GM04503 (cell line): ENCODE results near the gene CCDC158.
"Not testable (repeated sequence)": the region's sequence is repeated elsewhere in the genome, so short reads cannot be mapped to it uniquely, and the experiment has no call there.

Experiments used
- DNase-seq: peaks from one replicate; pipeline ENCODE4 v3.0.0-alpha.2; 2012; ENCODE audit warnings: low read depth

The CCDC158 gene

DNA sequence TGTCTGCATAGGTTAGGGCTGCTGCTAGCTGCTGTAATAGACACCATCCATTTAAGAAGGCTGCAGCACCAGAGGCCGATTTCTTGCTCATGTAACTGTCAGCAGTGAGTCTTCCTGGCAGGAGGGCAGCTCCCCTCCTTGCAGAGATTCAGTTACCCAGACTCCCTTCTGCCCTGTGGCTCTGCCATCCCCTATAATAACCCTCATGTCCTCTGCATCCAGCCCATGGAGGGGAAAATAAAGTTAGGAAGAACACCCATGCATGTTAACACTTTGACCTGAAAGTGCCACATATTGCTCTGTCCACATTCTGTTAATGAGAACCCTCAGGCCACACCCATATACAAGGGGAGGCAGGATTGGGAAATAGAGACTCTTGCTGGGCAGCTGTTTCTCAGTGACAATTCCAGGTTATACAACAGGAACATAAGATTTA is 109.0 kb downstream of the CCDC158 start:
- DNase-seq, result no peak

DNA sequence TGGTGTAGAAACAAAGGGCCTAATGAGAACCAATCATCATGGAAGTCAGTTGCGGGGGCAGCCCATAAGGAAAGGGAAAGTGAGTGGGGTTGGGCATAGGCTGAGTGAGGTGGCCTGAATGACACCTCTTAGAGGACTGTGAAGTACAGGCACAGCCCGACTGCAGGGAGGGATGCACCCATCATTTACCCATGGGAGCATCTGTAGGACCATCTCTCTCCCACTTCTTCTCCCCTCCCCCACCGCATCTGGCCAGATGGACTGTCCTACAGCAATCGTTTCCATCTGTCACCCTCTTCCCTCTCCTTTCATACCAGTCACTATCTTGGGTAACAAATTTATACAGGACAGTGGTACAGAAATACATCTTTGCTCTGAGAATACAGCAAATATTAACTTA is 110.3 kb downstream of the CCDC158 start:
- no peak for DNase-seq

DNA sequence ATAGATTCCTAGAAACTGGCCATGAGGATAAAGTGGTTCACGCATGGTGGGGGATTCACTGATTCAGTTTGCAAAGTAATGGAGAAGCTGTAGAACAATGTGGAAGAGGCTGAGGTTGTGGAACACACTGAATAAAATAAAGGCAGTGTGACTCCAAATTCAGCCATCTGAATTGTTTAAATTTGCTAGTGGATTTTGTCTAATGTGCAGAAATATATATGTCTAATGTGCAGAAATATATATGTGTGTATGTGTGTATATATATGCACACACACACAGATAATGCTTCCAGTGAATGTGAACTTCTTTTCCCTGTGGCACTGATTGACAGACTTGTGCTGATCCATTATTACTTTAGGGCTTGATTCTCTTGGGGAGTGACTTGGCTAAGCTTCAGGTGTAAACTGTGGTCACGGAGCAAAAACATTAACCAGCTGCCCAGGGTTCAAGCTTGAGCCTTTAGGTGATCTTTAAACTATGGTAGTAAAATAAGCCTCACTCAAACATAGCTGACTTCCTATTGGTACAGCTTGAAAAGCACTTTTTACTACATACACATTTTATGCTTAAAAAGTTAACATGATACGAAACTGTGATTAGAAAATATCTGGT is 110.9 kb downstream of the CCDC158 start:
- DNase-seq, result no peak

DNA sequence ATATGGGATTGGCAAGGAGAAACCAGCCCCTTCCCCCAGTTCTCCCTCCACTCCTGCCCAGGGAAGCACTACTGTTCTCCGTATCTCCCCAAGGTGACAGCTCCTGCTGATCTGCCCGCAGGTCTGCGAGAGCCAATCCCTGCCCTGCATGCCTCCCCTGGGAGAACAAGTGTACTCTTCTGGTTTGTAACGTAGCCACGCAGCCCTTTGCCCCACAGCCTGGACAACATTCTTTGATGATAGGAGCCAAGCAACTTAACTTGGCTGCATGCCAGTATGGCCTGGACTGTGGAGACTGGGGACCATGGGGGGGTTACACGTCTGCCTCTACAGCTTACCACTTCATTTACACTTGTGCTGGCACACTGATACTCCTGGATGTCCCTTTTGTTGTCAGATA is 112.4 kb downstream of the CCDC158 start:
- DNase-seq, result no peak

DNA sequence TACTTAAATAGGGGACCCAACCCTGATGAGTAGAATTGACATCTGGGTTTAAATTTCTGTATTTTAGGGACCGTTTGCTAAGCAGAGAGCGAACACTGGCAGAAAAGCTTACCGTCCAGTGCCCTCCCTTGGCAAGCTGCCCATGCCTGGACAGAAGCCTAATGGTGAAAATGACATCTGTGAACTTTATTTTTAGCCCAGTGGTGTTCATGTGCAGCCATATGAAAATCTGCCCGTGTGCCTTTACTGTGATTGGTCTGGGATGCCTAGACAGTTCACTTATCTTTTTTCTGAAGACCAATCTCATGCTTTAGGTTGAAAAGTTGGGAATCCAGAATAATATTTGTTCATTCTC is 113.3 kb downstream of the CCDC158 start:
- DNase-seq, result no peak

DNA sequence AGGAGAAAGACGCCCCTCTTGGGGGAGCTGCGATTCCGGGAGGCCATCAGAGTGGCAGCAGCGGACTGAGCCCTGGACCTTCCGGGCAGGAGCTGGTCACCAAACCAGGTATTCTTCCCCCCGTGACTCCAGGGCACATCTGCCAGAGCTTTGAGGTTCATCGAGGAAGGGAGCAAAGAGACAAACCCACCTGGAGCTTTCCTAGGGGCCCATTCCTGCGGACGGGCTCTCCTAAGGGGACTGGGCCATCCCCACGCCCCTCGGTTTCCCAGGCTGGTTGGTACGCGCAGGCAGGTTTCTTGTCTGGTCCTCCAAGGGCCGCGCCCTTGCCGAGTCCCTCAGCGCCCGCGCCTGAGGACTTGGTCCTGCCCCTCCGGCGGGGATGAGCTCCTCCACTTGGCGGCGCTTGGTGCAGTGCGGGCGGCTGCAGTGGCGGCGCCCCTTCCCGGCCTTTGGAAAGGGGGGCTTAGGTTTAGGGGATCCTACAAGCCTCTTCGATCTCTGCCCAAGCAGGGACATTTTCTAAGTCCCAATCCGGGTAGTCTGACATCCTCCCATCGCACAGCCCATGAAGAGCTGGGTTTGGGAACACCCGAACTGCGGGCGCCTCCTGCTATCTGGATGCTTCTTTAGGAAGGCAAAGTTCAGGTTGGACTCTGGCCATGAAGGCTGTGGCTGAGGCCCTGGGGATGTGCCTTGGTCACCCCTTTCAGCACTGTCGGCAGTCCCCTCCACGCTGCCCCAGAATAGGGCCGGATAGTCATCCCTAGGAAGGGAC is 113.9 kb downstream of the CCDC158 start:
- DNase-seq, result no peak

DNA sequence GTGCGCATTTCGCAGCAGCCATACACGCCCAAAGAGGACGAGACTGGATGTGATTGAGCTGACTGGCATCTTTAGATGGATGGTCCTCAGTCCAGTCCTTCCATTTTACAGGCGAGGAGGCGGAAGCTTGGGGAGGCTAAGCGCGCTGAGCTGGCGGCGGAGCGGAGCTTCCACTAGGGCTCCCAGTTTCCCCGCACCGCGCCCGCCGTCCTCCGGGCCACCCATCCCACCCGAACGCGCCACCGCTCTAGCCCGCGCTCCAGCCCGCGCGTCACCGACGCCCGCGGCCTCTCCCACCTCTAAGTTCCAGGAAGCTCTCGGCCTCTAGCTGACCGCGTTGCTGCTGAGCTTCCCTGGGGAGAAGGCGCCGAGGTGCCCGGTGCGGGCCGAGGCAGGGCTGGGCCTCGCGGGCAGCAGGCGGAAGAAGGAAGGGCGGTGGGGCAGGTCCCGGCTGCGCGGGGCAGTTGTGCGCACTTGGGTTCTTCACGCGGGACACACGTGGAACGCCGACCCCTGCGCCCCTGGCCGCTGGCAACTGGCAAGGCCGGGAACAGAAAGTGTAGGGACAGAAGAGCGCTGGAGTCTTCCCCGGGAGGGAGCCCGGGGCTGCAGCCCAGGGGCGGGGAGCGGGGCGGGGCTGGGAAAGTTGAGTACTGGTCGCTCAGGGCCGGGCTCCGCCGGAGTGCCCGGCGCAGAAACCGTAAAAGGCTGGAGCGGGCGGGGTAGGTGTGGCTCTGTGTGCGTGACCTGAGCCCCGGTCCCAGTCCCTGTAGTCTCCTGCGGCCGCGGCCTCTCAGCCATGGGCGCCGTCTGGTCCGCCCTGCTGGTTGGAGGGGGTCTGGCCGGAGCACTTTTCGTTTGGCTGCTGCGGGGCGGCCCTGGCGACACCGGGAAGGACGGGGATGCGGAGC is 114.7 kb downstream of the CCDC158 start, which contains the start of gene STBD1:
Gene STBD1 (plus strand): TSS at position 763 of the 911 bp plus-strand sequence. CDS start 37 bp downstream, at position 800.
- peak; percentile 37 for DNase-seq

DNA sequence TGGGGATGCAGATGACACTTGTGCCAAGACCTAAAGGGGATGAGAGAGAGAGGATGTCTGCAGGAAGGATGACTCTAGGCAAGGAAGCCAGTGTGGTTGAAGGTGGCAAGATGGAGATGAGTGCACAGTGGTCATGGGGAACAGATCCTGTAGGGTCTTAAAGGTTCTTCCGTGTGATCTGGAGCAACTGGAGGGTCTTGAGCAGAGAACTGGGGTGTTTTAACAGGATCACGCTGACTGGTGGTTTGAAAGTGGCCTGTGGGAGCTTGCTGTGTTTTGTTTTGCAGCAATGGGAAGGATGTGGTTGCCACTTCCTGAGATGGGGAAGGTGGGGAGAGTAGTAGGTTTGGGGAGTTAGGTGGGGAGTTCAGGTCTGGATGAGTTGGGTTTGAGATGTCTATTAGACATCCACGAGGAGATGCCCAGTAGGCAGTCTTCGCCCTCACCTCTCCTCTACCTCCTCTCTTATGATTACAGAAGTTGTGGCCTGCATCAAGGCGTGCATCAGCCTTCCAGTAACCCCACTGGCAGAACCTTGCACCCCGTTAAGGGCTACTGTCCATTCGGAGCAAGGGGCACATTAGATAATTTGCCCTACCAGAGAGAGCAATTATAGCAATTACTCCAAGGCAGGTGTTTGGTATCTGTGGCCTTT is 115.8 kb downstream of the CCDC158 start:
- DNase-seq, result no peak

DNA sequence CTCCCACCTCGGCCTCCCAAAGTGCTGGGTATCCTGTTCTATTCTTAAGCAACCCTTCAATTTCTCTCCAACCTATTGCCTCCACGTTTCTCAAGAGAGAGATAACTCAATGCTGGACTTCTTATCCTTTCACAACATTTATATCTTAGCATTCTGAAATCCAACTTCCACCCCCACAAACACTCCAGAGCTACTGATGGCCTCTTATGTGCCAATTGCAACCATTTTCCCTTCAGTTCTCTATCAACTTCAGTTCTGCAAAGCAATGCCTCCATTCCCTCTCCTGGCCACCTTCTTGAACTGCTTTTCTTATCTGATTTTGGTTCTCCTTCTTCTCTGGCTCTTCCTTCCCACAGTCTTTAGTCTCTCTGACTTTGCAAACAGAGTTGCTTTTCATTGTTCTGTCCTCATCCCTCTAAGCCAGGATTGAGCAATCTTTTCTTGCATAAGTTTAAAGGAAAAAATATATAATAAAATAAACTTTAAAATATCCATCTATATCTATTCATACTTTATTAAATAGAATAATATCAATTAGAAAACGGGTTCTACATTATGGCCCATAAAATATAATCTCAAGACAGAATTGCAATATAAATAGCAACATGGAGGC is 118.0 kb downstream of the CCDC158 start:
- DNase-seq, result no peak

DNA sequence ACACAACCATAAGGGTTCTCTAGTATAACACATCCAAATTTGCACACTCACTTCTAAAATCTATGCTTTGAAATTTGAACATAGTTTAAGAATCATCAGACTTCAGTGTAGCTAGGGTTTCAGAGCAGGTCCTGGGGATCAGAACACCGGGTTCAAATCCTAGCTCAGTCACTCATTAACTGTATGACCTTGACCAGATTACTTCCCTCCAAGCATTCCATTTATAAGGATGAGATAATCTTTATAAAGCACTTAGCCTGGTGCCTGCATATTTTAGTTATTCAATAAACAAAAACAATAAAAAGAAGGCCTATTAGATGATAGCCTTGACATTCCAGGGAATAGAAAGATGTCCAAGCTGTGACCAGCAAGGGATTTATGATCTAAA is 119.2 kb downstream of the CCDC158 start:
- no peak for DNase-seq

DNA sequence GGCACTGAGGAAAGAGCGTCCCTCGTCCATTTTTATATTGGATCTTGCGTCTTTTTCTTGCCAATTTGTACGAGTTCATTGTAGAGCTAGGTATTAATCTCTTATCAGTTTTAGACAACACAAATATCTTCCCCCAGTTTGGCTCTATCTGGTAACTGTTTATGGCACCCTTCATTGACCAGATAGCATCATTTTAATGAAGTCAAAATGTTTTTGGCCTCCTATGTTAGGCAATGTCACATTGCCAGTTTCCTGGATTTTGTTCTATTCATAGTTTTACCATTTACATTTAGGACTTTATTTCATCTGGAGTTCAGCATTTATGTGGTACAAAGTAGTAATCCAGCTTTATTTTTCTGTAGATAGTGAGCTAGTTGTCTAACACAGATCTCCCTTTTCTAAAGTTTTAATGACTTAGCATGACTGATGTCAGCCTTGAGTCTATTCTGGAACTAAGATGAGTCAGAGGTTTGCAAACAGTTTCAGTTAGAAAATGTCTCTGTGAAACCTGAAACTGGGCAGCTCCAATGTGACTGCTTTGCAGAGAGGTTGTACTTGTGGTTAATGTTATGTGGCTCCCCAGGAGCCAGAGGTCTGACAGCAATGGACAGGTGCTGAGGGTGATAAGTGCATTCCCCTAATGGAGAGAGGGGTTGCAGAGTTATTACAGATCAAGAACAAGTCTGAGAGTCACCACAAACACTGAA is 119.7 kb downstream of the CCDC158 start:
- peak; percentile 65 for DNase-seq

DNA sequence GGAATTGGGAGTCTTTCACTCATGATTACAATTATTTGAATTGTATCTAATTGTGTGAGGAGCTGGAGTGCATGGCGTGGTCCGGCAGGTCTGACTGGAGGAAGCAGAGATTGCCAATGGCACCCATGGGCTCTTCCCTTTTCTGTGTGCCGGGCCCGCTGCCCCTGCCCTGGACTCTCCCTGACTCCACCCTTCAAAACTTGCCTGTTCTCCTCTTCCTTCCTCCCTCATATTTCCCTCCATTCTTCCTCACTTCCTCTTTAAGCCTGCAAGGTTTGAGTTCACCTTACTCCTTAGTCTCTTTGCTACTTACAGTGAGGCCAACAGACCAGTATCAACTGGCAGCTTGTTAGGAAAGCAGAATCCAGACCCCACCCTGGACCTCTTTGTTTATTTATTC is 120.9 kb downstream of the CCDC158 start:
- no peak for DNase-seq

DNA sequence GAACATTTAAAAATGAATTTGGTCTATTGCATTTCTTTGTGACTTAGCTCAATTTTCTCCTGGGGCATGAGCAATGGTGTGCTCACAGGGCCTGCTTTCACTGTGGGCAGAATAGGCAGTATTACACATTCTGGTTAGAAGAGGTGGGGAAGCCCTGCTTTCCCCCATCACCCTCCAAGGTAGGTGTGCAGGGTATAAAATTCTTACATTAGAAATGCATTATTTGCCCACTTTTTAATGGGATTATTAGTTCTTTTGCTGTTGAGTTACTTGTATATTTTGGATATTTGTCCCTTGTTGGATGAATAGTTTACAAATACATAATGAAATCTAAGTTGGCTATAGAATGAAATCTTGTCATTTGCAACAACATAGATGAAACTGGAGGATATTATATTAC is 122.7 kb downstream of the CCDC158 start:
- no peak for DNase-seq

DNA sequence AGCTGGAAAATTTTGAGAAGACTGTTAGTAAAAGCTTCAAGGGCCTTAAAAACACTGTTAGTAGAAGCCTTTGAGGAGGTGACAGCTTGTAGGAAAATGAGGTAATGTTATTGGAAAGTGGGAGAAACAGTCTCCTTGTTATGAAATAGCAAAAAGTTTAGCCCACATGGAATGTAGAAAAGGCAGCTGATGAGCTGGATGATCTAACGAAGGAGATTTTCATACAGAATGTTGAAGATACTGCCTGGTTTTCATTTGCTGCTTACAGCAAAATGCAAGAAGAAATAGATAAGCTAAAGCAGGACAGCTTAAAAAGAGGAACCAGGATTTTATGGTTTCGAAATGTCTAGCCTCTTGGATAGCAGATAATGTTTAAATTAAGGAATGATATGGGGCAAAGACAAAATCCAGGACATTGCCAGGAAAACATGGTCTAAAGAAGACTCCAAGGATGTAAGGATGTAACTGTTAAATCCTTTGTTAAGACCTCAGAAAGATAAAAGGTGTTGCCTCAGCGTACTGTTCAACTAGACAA is 124.6 kb downstream of the CCDC158 start:
- no peak for DNase-seq

DNA sequence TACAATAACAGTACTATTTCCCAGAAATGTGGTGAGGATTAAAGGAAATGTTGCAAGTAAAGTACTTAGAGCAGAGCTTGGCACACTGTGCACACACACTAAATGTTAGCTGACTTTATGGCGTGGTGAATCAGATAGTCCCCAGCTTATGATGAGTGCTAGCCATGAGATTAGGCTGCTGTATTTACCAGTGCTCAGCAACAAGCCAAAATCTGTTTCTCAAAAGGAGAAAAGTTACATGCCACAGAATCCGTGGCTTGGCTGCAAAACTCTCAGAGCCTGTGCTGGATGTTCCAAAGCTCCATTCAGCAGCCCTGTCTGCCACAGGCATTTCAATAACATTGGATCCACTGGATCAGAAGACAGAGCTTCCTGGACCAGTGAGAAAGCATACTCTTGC is 127.2 kb downstream of the CCDC158 start:
- DNase-seq, result peak; percentile 47

DNA sequence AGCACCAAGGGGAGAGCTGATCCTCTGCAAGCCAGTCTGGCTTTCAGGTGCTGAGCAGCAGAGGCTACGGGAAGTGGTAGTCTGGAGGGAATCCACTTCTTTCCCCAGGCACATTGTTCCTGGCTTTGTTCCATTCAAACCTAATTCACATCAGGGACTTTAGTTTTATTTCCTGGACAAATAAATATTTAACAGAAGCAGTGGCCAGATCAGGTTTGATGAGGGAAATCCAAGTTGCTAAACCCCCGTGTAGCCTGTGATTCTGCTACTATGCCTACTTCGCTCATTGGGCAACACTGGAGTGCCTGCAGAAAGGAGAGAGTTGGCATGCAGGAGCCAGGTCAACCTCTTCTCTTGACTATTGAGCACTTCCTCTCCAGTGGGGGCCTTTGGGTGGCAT is 128.2 kb downstream of the CCDC158 start:
- DNase-seq, result no peak

DNA sequence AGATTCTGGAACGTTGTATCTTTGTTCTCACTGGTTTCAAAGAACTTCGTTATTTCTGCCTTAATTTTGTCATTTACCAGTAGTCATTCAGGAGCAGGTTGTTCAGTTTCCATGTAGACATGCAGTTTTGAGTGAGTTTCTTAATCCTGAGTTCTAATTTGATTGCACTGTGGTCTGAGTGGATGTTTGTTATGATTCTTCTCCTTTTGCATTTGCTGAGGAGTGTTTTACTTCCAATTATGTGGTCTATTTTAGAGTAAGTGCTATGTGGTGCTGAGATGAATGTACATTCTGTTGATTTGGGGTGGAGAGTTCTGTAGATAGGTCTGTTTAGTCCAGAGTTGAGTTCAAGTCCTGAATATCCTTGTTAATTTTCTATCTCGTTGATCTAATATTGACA is 133.1 kb downstream of the CCDC158 start:
- not testable (repeated sequence) for DNase-seq

DNA sequence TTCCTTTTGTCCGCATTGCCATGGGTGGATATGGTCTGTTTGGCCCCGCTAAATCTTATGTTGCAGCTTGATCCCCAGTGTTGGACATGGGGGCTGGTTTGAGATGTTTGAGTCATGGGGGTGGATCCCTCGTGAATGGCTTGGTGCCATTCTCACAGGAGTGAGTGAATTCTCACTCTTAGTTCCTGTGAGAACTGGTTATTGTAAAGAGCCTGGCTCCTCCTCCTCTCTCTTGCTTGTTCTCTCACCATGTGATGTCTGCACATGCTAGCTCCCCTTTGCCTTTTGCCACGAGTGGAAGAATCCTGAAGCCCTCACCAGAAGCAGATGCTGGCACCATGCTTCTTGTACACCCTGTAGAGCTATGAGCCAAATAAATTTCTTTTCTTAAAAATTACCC is 137.0 kb downstream of the CCDC158 start:
- no peak for DNase-seq

DNA sequence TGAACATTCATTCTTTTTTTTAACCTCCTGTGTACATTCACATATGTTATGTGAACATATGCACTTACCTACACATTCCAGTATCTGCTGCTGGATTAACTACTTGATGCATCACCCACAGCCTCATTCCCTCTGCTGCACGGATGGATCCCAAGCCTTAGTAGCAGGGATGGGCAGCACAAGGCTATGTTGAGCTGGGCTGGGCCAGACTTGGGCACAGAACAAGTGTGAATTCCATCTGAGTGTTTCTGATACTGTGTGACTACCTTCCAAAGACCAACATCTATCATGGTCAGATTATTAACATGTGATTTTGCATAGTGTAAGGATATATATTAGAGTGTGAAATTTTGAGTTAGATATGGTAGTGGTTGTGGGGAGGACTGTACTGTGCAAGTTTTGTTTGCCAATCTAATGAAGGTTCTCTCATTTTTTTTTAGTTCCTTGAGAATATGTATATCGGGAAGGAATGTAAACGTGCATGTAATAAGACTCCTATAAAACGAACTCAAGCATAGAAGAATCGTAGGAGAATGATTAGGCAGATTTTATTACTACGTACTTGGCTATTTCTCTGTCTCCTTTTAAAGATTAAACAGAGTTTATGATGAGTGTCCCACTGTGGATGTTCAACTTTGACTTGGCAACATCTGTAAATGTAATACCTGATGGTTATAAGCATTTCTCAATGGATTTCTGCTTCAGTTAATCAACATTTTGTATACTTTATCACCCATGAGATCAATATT is 137.8 kb downstream of the CCDC158 start:
- DNase-seq, result no peak

DNA sequence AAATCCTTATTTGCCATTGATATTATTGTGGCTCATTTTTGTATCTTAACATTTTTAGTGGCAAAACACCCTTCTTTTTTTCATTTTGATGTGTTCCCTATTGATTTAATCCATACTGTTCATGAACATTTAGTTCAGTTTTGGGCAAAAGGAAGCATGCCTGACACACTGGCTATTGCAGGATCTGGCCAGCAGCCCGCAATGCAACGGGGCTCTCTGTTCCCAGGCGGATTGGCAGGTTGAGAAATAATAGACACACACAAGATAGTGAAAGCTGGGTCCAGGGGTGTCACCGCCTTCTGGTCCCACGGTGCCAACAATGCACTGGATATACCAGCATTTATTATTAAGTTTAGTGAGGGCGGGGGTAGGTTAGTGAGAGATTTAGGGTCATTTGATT is 139.3 kb downstream of the CCDC158 start:
- DNase-seq, result not testable (repeated sequence)
